ENCODE data around the gene KIRREL3. TPM values are rescaled to one million over a fixed set of nuclear protein-coding genes. Genes with fewer than 3 reads are reported as not detected.

KIRREL3 gene
- total and polyA plus RNA-seq, 2 donors (not counting 3 experiments of a cell fraction or from before 2014, with no cell fraction given), result not detected

DNA sequence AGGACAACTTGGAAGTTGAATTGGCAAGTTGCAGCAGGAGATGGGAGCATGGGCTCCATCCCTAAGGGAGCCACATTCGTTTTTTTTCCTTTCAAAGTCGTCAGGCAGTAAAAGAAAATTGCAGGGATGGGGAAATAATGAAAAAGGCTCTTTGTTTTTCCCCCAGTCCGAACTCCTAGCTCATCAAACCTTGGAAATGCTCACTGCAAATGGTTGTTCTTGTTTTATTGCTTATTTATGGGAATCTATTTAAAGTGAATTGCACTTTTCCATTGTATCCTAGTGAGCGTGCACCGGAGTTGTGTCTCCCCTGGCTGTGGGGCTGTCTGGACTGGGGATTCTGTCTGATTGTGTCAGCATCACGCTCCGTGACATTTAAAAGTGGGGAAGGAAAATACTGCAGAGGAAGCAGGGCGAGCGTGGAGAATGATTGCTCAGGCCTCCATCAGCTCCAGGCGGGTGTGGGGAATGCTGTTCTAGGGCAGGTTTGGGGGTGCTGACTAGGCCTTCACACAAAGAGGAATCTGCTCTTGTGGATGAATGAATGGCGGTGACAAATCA, 306.4 kb downstream of the KIRREL3 start:
- Histone ChIP-seq H3K27me3 (ENCODE audit: control insufficient read depth in 2 of 2, insufficient read depth in 2 of 2, low read length in 2 of 2) (no peaks in the 10 kb centered on the region), H3K79me2 (ENCODE audit: control insufficient read depth, insufficient read depth, low read length) (no peaks in the 10 kb centered on the region), H3K4me3 (replicated peaks in 1 of 3; ENCODE audit: insufficient read depth in 1 of 3, low read depth in 1 of 3, low read length in 3 of 3) (no peak overlapping the region), H3K4me1 (ENCODE audit: control insufficient read depth, extremely low read depth, insufficient read depth, low read length) (no peaks in the 10 kb centered on the region), H3K27ac (ENCODE audit: insufficient read depth, low read depth, low read length) (no peak overlapping the region), H3K9me3 (replicated peaks; ENCODE audit: control insufficient read depth, insufficient read depth, low read length) (peaks cover 2% of the 10 kb centered on the region), H3K9me1 (replicated peaks; ENCODE audit: control insufficient read depth, extremely low read depth, insufficient read depth, low read length) (no peaks in the 10 kb centered on the region), H2AFZ (ENCODE audit: low read depth, low read length) (no peak overlapping the region), H4K20me1 (replicated peaks; ENCODE audit: control insufficient read depth, extremely low read depth, insufficient read depth, low read length) (no peaks in the 10 kb centered on the region), H3K36me3 (ENCODE audit: control insufficient read depth in 2 of 2, extremely low read depth in 1 of 2, insufficient read depth in 2 of 2, low read length in 2 of 2) (no peaks in the 10 kb centered on the region), H3K4me2 (ENCODE audit: insufficient read depth, low read length) (no peak overlapping the region), H3K9ac (replicated peaks; ENCODE audit: extremely low read depth, insufficient read depth, low read length) (no peak overlapping the region)
- FAIRE-seq (no peak), DNase-seq (ENCODE audit: low read depth, low spot score) (no peak)
- intact Hi-C loops (cut with micrococcal nuclease), result no loop called here
- CTCF ChIA-PET, result no interaction called here
- TF ChIP-seq MYC (IDR thresholded peaks at IDR 0.05; ENCODE audit: low read depth, low read length) (no peak), POLR2AphosphoS5 (IDR thresholded peaks at IDR 0.05; ENCODE audit: insufficient read depth, low read depth, low read length) (no peak), JUN (IDR thresholded peaks at IDR 0.05; ENCODE audit: borderline replicate concordance, insufficient read depth, insufficient read length, low read depth) (no peak), EZH2 (IDR thresholded peaks at IDR 0.05; ENCODE audit: borderline replicate concordance, low read depth, low read length, severe bottlenecking) (no peak), POLR2A (IDR thresholded peaks at IDR 0.05; ENCODE audit: low read depth, low read length) (no peak), FOS (IDR thresholded peaks at IDR 0.05; ENCODE audit: borderline replicate concordance, insufficient read depth, low read length) (no peak), GATA2 (IDR thresholded peaks at IDR 0.05; ENCODE audit: insufficient read depth, insufficient read length, low read depth, low read length) (no peak)
- TF ChIP-seq, protein P1, sequence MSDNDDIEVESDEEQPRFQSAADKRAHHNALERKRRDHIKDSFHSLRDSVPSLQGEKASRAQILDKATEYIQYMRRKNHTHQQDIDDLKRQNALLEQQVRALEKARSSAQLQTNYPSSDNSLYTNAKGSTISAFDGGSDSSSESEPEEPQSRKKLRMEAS (IDR thresholded peaks at IDR 0.05; ENCODE audit: insufficient read depth, insufficient read length), result no peak
- TF ChIP-seq, protein P2, sequence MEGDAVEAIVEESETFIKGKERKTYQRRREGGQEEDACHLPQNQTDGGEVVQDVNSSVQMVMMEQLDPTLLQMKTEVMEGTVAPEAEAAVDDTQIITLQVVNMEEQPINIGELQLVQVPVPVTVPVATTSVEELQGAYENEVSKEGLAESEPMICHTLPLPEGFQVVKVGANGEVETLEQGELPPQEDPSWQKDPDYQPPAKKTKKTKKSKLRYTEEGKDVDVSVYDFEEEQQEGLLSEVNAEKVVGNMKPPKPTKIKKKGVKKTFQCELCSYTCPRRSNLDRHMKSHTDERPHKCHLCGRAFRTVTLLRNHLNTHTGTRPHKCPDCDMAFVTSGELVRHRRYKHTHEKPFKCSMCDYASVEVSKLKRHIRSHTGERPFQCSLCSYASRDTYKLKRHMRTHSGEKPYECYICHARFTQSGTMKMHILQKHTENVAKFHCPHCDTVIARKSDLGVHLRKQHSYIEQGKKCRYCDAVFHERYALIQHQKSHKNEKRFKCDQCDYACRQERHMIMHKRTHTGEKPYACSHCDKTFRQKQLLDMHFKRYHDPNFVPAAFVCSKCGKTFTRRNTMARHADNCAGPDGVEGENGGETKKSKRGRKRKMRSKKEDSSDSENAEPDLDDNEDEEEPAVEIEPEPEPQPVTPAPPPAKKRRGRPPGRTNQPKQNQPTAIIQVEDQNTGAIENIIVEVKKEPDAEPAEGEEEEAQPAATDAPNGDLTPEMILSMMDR (IDR thresholded peaks at IDR 0.05; ENCODE audit: extremely low read depth in 1 of 2, insufficient read depth in 1 of 2, low read depth in 1 of 2, low read length in 2 of 2), result no peak
- no TSS peak for BruUV-seq (replicated peaks)
- dilution Hi-C loops (cut with MboI; ENCODE audit: extremely low pct_ligation_motif_present, low sequenced_read_pairs), result no loop called here
- POLR2A ChIA-PET, result no interaction called here

Measured in endothelial cell of umbilical vein (primary cell).